HG02870 (cell line): ENCODE results near the gene SOAT1.

Experiments used
- ATAC-seq: cut with Tn5 transposase; IDR thresholded peaks from one replicate; pipeline ENCODE4 v1.9.1; 2021; ENCODE audit warnings: mild to moderate bottlenecking, moderate library complexity; ENCODE audit not compliant: unreplicated experiment

SOAT1 gene

DNA sequence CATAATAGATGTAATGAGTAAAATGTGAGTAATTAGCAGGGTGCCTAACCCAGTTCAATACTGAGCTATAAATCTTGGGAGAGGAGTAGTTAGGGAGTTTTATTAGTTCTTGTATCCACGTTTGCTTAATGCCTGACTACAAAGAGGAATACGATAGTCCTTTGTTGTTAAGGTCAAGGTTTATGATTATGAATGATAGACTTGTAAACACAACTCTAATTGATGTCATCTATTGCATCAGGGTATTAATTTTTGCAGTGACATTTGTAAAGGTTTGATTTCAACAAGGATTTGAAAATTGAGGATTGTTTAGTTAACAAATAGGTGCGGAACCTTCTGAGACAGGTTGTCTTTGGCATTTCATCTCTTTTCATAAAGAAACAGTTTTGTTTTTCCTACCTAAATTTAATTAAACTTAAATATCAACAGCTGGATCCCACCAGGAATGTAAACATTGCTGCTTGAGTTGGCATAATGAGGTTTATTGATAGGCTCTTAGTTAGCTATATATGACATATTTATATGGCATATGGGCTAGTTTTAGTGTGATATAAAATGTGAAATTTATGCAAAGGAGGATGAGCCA lies 9.7 kb downstream of the SOAT1 start:
- ATAC-seq, result no peak

DNA sequence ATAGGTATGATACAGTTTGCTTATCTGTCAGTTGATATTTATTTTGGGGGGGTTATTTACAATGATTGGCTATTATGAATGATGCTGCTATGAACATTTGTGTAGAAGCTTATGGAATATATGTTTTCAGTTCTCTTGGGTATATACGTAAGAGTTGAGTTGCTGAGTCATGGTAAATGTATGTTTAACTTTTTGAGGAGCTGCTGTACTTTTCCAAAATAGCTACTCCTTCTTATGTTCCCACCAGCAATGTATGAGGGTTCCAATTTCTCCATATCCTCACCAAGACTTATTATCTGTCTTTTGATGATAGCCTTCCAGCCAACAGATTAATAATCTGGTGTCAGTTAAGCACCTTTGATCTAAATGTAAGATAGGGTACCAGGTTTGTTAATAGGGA lies 11.9 kb downstream of the SOAT1 start:
- no peak for ATAC-seq

DNA sequence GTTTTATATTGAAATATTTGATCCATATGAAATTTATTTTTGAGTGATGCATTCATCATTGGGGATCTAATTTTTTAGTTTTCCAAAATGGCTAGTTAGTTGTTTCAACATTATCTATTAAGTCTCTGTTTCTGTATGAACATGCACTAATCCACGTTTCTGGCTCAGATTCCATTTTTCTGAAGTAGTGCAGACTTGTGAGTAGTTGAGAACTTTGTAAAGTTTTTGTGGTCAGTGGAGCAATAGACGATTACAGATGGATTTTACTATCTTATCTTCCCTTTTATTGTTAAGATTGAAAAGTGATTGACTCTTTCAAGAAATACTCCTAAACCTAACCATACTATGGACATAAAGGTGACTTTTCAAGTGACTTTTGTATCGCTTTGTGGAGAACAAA lies 16.7 kb downstream of the SOAT1 start:
- ATAC-seq, result no peak

DNA sequence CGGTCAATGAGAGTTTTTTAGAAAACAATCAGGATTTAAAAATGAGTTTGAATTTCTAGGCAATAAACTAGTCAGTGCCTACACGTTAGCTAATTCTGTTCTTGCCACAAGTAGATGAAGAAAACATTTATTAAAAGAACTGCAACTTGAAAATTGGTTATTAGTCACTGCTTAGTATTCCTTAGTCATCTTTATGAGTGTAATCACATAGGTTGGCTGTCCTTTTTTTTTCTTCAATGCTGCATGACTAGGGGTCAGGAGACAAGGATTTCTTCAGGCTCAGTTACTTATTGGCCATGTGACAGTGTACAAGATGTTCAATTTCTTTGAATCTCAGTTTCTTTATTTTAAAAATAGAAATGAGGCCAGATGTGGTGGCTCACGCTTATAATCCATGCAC lies 17.1 kb downstream of the SOAT1 start:
- no peak for ATAC-seq

DNA sequence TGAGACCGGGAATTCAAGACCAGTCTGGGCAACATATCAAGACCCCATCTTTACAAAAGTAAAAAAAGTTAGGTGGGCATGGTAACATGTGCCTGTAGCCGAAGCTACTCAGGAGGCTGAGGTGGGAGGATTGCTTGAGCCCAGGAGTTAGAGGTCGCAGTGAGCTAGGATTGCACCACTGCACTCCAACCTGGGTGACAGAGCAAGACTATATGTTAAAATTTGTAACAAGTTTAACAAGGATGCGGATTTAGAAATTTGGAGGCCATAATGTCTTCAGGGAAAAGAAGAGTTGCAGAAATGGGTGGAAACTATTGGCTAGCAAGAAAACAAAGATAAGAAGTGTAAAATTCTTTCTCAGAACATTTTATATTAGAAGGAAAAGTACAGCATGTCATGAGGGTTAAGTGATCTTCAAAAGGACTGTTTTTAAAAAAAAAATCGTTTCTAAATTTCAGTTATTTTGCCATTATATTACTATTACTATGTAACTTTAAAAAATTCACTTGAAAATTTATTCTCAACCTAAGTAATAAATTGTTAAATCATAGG lies 17.6 kb downstream of the SOAT1 start:
- no peak for ATAC-seq

DNA sequence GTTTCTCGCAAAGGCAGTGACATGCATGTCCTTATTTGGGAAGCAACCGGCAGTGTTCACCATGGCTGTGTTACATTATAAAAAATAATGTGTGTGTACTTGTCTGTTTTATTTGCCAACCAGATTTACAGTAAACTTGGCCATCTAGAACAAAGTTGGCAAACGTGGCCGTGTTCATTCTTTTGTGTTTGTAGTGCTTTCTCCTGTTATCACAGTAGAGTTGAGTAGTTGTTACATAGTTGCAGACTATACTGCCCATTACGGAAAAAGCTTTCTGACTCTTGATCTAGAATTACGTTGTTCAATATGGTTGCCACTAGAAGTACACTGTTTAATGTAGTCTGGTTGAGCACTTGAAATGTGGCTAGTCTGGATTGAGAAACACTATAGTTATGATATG lies 19.4 kb downstream of the SOAT1 start:
- no peak for ATAC-seq

DNA sequence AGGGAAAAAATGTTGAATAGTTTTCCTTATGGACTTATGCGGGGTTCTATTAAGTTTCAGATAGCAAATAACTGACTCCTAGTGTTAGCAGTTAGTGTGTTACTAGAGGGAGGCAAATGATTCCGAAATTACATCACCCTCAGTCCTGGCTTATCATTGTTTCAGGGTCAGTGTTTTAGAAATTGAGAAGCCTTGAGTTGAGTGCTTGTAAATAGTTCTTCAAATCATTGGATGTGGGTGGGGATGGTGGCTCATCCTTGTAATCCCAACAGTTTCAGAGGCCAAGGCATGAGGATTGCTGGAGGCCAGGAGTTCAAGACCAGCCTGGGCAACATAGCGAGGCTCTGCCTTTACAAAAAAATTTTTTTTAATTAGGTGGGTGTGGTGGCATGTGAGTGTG lies 21.3 kb downstream of the SOAT1 start:
- ATAC-seq, result no peak

DNA sequence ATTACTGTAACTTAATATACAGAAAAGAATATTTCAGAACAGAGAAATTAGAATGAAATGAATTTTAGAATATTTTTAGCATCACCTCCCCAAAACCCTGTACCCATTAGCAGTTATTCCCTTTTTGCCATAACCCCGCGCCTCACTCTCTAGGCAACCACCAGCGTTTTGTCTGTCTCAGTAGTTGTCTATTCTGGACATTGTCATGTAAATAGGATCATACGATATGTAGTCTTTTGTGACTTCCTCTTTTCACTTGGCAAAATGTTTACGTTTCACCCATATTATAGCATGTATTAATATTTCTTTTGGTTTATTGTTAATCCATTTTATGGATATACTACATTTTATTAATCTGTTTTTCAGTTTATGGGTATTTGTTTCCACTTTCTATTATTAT lies 24.9 kb downstream of the SOAT1 start:
- no peak for ATAC-seq

DNA sequence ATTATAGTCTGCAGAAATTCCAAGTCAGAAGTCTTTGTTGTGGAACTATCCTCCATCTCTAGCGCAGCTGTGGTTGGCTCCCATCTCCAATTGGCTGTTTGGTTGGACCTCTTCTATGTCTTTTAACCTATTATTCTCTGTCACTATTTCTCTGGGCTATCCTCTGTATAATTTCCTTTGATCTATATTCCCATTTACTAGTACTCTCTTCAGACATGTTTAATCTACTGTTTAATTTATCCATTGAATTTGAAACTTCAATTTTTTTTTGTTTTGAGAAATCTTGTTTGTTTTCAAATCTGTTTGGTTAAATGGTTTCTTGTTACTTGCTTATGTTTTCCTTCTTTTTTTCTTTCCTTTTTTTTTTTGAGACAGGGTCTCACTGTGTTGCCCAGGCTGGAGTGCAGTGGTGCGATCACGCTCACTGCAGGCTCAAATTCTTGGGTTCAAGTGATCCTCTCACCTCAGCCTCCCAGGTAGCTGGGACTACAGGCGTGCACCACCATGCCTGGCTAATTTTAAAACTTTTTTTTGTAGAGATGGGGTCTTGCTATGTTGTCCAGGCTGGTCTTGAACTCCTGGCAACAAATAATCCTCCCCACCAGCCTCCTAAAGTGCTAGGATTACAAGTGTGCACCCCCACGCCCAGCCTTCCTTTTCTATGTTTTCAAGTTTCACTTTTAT lies 28.1 kb downstream of the SOAT1 start:
- no peak for ATAC-seq

DNA sequence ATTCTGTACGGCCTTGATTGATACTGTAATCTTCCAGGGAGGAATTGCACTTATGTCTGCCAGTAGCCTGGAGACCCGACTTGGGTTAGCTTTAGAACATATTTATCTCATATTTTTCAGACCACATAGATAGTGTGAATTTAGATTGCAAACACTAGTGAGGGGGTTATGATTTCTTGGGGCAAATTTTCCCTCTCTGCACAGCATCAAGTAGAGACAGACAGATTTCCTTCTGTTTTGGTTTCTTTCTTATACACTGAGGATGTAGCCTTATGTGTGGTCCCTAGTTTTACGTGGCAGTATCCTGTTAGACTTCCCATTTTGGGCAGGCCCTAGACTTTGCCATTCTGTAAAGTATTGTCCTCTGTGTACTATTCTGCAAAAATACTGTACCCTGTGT lies 29.0 kb downstream of the SOAT1 start:
- ATAC-seq, result no peak

DNA sequence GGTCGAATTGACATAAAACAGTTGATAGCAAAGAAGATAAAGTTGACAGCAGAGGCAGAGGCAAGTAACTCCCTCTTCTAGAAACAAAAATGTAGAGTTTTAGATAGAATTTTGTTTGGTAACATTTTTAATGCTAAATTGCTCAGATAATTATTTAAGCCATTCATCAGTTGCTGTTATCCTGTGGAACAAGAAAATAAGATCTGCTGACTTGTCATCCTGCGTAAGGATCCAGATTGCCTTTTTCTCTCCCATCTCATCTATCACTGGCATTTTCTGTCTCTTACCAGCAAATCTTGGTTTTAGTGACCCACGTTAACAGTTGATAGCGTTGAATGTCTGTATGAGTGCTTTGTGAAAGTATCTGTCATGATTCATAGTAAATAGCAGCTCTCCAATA lies 29.8 kb downstream of the SOAT1 start:
- no peak for ATAC-seq

DNA sequence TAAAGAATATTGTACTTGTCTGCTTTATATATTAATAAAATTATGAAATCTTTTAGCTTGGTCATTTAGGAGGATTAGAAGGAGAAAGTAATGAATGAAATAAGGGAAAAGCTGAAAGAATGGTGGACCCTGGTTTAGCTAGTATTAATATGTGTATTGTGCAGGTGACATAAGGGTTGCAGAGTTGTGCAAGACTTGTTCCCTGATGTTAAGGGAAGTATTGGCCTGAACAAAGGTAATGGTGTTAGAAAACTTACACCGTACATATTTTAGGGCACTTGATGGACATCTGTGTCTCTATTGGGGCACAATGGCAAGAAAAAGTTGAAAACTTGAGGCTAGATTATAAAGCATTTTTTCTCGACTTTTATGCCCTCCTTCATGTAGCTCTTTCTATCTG lies 32.2 kb downstream of the SOAT1 start:
- no peak for ATAC-seq

DNA sequence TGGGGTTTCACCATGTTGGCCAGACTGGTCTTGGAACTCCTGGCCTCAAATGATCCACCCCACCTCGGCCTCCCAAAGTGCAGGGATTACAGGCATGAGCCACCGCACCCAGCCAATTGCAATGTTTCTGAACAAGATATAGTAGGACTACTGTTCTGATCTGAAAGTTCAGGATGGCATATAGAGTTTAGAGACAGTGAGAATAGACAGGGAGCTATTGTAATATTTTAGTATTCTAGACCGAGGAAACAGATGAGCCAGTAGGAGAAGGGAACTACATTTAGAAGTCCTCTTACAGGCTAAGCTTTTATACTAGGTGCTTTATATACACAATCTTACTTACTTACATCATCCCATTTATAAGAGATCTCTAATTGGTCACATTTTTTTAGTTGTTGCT lies 33.1 kb downstream of the SOAT1 start:
- no peak for ATAC-seq

DNA sequence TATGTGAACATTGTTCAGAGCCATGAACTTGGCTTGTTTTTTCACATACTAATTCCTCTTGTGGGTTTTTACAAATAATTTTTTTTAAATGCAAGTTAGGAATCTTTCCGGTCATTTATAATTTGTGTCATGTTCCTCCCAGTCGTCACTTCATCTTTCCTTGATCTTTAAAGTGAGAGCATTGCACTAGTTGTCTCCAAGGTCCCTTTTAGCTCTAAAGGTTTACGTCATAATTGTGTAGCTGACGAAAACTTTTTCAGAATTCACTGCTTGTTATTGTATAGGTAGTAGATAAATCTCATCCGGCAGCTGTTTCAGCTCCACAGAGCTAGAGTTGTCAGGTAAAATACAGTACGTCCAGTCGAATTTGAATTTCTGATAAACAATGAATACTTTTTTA lies 33.6 kb downstream of the SOAT1 start:
- ATAC-seq, result no peak

DNA sequence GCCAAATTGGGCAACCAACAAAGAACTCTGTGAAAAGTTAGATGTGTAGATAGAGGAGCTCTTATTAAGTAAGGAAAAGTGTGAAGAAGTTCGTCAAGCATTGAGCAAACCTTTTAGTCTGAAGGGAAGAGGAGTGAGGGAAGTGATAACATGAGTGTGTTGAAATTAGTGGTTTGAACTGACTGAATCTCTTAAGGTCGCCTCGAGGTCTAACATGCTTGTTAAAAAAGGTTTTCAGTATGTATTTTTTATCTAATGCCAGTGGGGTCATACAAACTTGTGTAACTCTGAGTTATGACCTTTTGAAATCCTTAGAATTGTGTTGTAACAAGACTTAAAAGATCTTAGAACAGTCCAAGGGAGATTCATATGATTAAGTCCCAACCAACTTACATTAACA lies 34.1 kb downstream of the SOAT1 start:
- ATAC-seq, result no peak

DNA sequence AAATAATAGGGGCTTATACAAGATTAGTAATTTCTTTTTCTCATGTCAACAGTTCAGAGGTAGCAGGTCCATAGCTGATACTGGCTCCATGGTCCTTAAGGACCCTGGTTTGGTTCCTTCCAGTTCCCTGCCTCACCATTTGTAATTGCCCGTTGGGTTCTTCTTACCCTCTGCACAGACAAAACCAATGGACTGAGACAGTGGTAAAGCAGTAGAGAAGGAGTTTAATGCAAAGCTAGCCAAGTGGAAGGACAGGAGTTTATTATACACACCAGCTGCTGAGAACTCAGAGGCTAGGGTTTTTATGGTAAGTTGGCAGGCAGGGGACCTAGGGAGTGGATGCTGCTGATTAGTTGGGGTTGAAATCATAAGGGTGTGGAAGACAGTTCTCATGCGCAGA lies 36.3 kb downstream of the SOAT1 start:
- no peak for ATAC-seq

DNA sequence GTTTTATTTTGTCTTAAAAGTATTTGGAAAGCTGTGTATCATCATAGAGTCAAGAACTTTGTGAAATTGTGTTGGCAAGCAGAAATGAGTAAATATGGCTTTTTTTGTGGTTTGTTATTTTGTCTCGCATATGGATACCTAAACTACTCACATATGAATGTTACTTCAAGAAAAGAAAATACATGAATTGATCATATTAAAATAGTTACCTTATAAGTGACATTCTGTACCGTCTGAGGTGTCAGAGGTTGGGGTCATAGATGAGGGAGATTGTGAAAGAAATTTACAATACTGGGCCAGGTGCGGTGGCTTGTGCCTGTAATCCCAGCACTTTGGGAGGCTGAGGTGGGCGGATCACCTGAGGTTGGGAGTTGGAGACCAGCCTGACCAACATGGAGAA lies 40.8 kb downstream of the SOAT1 start:
- no peak for ATAC-seq

DNA sequence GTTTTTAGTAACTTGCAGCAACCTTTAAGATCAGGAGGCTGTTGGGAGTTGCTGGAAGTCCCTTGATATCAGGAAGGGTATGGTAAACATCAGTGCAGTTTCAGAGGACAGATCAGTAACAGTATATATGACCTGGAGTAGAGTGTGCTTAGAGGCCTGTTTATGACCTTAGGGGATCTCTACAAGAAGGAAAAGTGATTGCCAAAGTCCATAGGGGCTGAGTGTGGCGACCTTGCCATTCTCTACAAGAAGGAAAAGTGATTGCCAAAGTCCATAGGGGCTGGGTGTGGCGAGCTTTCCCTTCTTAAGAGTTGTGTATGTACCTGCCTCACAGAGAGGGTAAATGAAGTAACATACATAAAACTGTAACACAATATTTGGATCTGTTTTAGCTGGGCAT lies 43.7 kb downstream of the SOAT1 start:
- ATAC-seq, result no peak

DNA sequence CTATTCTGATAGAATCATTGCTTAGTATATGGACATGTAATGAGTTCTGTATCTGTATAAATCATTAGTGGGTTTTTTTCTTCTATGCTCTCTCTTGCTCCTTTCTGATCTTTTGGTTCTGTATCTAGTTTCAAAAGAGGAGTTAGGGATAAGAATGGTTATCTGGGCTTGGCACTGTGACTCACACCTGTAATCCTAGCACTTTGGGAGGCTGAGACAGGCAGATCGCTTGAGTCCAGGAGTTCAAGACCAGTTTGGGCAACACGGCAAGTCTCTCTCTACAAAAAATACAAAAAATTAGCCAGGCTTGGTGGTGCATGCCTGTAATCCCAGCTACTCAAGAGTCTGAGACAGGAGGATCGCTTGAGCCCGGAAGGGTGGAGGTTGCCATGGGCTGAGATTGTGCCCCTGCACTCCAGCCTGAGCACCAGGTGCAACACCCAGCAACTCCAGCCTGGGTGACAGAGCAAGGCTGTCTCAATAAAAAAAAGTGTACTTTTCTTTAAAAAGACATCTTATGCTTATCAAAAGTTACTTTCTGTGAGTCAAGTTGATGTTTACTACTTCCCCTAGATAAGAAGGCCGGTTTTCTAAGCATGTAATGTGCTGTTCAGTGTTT lies 44.5 kb downstream of the SOAT1 start:
- ATAC-seq, result no peak

DNA sequence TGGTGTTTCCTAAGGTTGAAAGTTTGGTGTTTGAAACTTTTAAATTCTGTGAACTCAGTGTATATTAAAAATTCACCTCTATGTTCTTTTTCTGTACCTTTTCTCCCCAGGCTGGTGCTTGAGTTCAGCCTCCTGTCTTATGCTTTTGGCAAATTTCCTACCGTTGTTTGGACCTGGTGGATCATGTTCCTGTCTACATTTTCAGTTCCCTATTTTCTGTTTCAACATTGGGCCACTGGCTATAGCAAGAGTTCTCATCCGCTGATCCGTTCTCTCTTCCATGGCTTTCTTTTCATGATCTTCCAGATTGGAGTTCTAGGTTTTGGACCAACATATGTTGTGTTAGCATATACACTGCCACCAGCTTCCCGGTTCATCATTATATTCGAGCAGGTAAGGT lies 47.3 kb downstream of the SOAT1 start:
- no peak for ATAC-seq

DNA sequence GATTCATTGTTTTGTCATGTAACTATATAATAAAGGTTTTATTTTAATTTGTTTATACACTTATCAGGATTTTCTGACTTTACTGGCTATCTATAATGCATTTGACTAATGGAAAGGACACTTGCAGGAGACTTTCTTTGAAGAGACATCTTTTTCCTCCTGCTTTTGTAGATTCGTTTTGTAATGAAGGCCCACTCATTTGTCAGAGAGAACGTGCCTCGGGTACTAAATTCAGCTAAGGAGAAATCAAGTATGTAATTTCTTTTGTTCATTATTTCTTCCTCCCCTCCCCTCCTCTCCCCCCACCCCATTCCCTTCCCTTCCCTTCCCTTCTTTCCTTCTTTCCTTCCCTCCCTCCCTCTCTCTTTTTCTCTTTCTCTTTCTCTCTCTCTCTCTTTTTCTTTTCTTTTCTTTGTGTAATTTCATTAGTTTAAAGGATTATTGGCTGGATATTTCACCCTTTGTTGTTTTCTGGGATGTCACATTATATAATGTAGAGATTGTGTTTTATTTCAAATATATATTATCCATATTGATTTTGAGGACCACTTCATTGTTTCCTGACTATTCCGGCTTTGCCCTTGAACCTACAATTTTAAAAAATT lies 48.4 kb downstream of the SOAT1 start:
- no peak for ATAC-seq
